Measurements from ENCODE around the gene CALN1.

DNA sequence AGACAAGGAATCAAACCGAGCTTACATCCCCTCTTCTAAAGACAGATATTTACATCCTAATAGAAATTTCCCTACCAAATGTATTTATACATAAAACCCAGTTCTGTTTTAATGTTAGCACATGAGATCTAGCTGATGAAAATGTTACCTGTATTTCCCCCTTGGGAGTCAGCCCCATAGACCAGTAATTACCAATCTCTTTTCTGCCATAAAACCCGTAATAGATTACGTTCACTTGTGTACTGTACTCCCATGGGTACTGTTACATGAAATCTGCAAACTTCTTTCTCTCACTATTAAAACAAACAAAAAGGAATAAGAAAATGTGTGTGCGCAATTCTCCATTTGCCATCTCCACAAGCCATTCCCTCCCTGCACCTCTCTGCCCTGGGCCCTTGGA is 450.9 kb downstream of the CALN1 start:
- TF ChIP-seq POLR2A (IDR thresholded peaks at IDR 0.05; ENCODE audit: low read depth, low read length) (no peak), POLR2AphosphoS5 (IDR thresholded peaks at IDR 0.05; ENCODE audit: low read depth, low read length) (no peak)
